Activated T-cell treated with anti-CD3 and anti-CD28 coated beads for 1 hour (primary cell): ENCODE results near the gene MYL6.
A peak's percentile ranks its signal among the peaks of the same experiment; 100 is the strongest.
"Not testable (repeated sequence)": the region's sequence is repeated elsewhere in the genome, so short reads cannot be mapped to it uniquely, and the experiment has no call there.

Experiments
- DNase-seq: peaks from one replicate; pipeline ENCODE4 v3.0.0-alpha.2; 2020; ENCODE audit warnings: low read depth

MYL6 gene

DNA sequence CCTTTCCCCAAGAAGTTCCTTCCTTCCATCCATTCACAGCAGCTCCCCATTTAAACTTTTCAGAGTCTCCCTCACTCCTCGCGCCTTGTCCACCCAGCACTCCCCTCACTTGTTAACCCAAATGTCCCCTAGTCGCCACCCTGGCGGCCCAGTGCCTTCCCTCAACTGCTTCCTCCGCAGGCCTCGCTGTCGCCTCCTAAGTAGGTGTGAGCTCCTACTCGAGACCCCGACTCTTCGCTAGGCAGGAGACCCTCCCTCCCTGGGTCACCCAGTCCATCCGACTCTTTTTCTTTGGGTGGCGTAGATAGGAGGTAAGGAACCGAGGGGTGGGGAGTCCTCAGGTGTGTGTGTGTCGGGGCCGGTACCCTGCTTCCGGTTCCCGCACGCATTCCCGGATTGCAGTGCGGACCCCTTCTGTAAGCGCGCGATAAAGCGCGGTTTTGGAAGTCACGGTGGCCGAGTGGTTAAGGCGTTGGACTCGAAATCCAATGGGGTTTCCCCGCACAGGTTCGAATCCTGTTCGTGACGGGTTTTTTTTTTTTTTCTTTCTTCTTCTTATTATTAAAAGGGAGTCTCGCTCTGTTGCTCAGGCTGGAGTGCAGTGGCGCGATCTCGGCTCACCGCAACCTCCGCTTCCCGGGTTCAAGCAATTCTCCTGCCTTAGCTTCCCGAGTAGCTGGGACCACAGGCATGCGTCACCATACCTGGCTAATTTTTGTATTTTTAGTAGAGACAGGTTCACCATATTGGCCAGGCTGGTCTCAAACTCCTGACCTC is 31.9 kb downstream of the MYL6 start:
- peak; percentile 55 for DNase-seq

GRCh38 chr12:56190695-56191155 is 32.6 kb downstream of the MYL6 start:
- DNase-seq = no peak

GRCh38 chr12:56192582-56192981 is 34.4 kb downstream of the MYL6 start:
- no peak for DNase-seq

- peak; percentile 61 for DNase-seq
Observed at GRCh38 chr12:56193025-56193578, 34.9 kb downstream of the MYL6 start.

GRCh38 chr12:56196818-56197550 is 38.8 kb downstream of the MYL6 start:
- DNase-seq = not testable (repeated sequence)

- no peak for DNase-seq
Observed at GRCh38 chr12:56197921-56198635, 39.9 kb downstream of the MYL6 start.

- no peak for DNase-seq
Observed at GRCh38 chr12:56198836-56199235, 40.7 kb downstream of the MYL6 start.

- DNase-seq = no peak
Observed at GRCh38 chr12:56202366-56202765, 44.2 kb downstream of the MYL6 start.

GRCh38 chr12:56202838-56203237 is 44.7 kb downstream of the MYL6 start:
- no peak for DNase-seq

DNA sequence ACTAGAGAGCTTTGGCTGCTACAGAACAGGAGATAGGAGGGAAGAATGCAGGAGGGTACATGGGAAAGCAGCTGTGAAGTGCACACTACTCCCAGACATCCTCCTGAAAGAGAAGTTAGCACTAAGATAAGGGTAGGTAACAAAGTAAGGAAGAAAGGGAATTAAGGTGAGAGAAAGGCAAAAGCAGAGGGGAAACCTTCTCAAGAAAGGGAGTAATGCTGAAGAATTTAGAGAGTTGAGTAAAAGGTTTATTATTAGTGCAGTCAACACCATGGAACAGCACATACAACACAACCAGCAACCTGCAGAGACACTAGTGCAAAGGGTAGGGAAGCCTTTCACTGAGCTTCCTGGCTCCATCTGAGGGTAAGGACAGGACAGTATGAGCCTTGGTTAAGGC is 46.1 kb downstream of the MYL6 start:
- no peak for DNase-seq

GRCh38 chr12:56205445-56205844 is 47.3 kb downstream of the MYL6 start:
- no peak for DNase-seq

DNA sequence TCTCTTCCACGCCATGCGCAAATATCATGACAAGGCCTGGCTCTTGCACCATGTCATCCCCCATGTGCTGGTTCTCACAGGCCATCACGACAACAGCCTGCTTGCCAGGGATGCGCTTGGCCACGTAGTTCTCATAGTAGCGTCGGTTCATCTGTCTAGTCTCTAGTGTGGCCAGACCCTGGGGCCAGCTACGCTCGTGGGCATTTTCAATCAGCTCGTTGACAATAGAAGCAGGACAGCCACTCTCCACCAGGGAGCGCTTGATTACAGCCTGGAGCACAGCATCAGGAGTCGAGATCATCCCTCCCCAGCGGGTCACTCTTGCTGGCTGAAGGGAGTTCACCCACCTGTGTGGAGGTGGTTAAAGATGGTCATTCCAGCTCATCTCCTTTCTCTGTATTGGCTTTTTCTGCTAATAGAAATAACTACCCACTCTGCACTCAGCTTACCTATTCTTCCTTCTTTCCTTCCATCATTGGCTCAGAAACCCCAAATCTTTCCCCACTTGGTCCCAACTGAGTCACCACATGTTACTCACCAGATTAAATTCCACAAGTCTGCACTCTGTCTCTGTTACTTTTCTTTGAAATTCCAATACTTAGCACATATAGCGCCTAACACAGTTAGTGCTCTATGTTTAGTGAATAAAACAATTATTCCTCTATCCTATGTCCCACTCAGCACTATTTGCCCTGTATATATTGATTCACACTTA is 48.5 kb downstream of the MYL6 start:
- peak; percentile 28 for DNase-seq

- no peak for DNase-seq
Observed at GRCh38 chr12:56208006-56208405, 49.8 kb downstream of the MYL6 start.
